ENCODE data around the gene PTPRG. TPM values are rescaled to one million over a fixed set of nuclear protein-coding genes. Genes with fewer than 3 reads are reported as not detected.

The PTPRG gene
- total RNA-seq, 4 donors from 2014 or later, result 51.9 to 56.8 (median 54.4) TPM

DNA sequence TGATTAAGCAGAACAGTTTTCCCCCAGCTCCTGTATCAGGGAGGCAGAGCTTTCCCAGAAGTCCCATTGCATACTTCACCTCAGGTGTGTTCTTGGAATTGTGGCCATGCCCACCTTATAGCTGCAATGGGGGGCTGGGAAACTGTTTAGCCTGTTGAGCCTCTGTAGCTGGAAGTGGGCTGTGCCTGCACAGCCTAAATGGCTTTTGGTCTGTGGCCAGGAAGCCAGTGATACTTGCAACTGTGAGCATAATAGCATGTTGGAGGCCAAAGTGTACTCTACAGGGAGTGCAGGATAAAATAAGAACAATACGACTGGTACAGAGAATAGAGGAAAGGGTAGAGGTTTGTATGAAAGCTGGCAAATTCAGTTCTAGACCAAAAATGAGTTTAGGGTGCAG lies 248.5 kb downstream of the PTPRG start:
- TF ChIP-seq POLR2AphosphoS5 (IDR thresholded peaks at IDR 0.05), result no peak
- TF ChIP-seq EP300 (IDR thresholded peaks at IDR 0.05), result no peak
- TF ChIP-seq, protein P1, sequence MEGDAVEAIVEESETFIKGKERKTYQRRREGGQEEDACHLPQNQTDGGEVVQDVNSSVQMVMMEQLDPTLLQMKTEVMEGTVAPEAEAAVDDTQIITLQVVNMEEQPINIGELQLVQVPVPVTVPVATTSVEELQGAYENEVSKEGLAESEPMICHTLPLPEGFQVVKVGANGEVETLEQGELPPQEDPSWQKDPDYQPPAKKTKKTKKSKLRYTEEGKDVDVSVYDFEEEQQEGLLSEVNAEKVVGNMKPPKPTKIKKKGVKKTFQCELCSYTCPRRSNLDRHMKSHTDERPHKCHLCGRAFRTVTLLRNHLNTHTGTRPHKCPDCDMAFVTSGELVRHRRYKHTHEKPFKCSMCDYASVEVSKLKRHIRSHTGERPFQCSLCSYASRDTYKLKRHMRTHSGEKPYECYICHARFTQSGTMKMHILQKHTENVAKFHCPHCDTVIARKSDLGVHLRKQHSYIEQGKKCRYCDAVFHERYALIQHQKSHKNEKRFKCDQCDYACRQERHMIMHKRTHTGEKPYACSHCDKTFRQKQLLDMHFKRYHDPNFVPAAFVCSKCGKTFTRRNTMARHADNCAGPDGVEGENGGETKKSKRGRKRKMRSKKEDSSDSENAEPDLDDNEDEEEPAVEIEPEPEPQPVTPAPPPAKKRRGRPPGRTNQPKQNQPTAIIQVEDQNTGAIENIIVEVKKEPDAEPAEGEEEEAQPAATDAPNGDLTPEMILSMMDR (IDR thresholded peaks at IDR 0.05), result no peak
- no peak for TF ChIP-seq POLR2A (IDR thresholded peaks at IDR 0.05; ENCODE audit: low read depth)
- Histone ChIP-seq H3K36me3 (no peaks in the 10 kb centered on the region), H3K27me3 (no peaks in the 10 kb centered on the region), H3K9me3 (no peaks in the 10 kb centered on the region), H3K4me1 (peaks cover 69 to 89% (median 82%) of the 10 kb centered on the region in 4 donors), H3K27ac (replicated peaks in 1 of 4) (peak overlapping the region in 1 of 4 donors; percentile 42), H3K4me3 (no peak overlapping the region)
- DNase-seq (ENCODE audit: extremely low spot score), result no peak
- intact Hi-C loops (cut with DNase I), result no loop called here
- 20% methylated on average over 1 of the region's 1 CpG for WGBS

DNA sequence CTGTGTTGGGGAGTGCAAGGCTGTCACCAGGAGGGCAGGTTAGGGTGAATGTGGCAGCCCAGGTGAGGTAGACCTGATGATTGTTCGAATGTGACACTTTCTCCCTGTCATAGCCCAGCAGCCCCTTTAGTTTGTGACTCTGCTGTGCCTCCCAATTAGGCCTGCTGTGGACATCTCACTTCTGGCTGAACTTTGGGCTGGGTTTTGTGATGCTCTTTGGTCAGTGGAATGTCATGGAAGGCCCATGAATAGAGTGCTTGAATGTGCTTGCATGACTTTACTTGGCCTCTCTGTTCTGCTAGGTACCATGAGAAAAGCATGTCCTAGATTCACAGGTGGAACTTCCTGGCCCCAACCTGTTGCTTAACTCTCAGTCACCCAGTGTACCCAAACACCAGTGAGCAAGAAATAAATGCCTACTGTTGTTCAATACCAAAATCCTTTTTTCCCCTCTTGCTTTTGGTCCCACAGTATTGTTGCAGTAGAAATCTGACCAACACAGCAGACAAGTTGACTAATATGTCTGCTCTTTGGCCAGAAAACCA lies 249.7 kb downstream of the PTPRG start:
- no peaks in the 10 kb centered on the region for H3K9me3 ChIP-seq
- H3K27ac ChIP-seq (replicated peaks in 1 of 4), result no peak overlapping the region
- no peak overlapping the region for H3K4me3 ChIP-seq
- DNase-seq (ENCODE audit: extremely low spot score), result no peak
- no CpG with 5 or more reads among the region's 1 CpG for WGBS
- H3K4me1 ChIP-seq, result peaks cover 58 to 79% (median 73%) of the 10 kb centered on the region in 4 donors
- H3K36me3 ChIP-seq, result no peaks in the 10 kb centered on the region
- no peaks in the 10 kb centered on the region for H3K27me3 ChIP-seq
- TF ChIP-seq EP300 (IDR thresholded peaks at IDR 0.05), result no peak
- TF ChIP-seq, protein P1 (IDR thresholded peaks at IDR 0.05), result no peak
- TF ChIP-seq POLR2A (IDR thresholded peaks at IDR 0.05; ENCODE audit: low read depth), result no peak
- TF ChIP-seq POLR2AphosphoS5 (IDR thresholded peaks at IDR 0.05), result no peak
- intact Hi-C loops (cut with DNase I), result no loop called here

DNA sequence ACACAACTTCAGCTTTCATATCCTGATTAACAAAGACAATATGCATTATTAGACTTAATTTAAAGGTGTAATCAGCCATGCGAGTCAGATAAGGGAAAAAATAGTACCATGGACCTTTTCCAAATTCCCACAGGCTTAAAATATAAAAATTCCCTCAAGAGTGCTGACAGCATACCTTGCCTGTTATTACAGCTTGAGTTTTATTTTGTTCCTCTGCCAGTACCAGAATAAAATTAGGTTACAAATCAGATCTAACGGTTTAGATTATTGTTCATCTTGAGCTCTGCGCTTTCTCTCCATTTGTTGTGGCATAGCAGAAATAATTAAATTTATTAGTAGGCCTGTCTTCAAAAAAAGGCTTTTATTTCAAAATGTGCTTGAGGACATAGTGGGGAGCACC lies 250.3 kb downstream of the PTPRG start:
- H3K27me3 ChIP-seq, result no peaks in the 10 kb centered on the region
- H3K9me3 ChIP-seq, result no peaks in the 10 kb centered on the region
- H3K36me3 ChIP-seq, result no peaks in the 10 kb centered on the region
- intact Hi-C loops (cut with DNase I), result no loop called here
- WGBS, result 48% methylated on average over 3 of the region's 3 CpGs
- no peak overlapping the region for H3K27ac ChIP-seq (replicated peaks in 1 of 4)
- no peak overlapping the region for H3K4me3 ChIP-seq
- no peak for DNase-seq (ENCODE audit: extremely low spot score)
- TF ChIP-seq EP300 (IDR thresholded peaks at IDR 0.05) (no peak), POLR2A (IDR thresholded peaks at IDR 0.05; ENCODE audit: low read depth) (no peak), POLR2AphosphoS5 (IDR thresholded peaks at IDR 0.05) (no peak)
- TF ChIP-seq, protein P1 (IDR thresholded peaks at IDR 0.05), result no peak
- H3K4me1 ChIP-seq, result peaks cover 54 to 73% (median 67%) of the 10 kb centered on the region in 4 donors

DNA sequence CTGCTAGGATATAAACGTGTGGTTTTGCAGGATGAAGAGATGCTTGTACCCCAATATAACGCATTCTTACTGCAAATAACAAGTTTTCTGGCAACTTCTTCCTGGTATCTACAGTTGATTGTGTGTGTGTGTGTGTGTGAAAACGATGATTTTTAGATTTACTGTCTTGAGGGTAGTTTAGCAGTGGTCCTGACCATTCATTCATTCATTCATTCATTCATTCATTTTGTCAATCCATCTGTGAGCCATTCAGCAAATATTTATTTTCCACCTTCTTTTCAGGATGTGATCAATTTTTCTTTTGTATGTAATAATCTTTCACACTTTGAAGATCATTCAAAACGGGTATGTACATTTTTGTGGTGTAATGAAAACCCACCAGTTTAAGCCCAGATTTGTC lies 250.7 kb downstream of the PTPRG start:
- 80% methylated on average over 4 of the region's 4 CpGs for WGBS
- Histone ChIP-seq H3K4me3 (no peak overlapping the region), H3K27me3 (no peaks in the 10 kb centered on the region), H3K27ac (replicated peaks in 1 of 4) (no peak overlapping the region), H3K36me3 (no peaks in the 10 kb centered on the region), H3K9me3 (no peaks in the 10 kb centered on the region), H3K4me1 (peaks cover 49 to 70% (median 63%) of the 10 kb centered on the region in 4 donors)
- intact Hi-C loops (cut with DNase I), result no loop called here
- TF ChIP-seq, protein P1 (IDR thresholded peaks at IDR 0.05), result no peak
- TF ChIP-seq POLR2AphosphoS5 (IDR thresholded peaks at IDR 0.05) (no peak), POLR2A (IDR thresholded peaks at IDR 0.05; ENCODE audit: low read depth) (no peak), EP300 (IDR thresholded peaks at IDR 0.05) (no peak)
- no peak for DNase-seq (ENCODE audit: extremely low spot score)

DNA sequence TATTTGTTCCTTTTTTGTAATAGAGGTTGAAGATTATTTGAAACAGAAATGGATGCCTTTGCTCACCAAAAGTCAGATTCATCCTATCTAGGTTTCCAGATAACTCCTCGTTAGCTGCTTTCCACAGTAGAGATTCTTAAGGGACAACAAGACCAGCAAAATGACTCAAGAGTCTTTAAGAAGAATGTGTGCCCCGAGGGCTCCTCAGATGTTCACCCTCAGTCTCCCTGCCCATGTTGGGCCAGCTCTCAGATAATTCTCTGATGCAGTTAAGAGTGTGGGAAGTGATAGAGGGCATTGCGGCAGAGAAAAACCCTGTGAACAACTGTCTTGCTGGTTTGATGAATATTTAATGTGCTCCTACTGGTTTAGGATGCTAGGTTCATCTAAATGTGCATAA lies 251.1 kb downstream of the PTPRG start:
- Histone ChIP-seq H3K9me3 (no peaks in the 10 kb centered on the region), H3K4me1 (peaks cover 45 to 66% (median 62%) of the 10 kb centered on the region in 4 donors), H3K27ac (replicated peaks in 1 of 4) (no peak overlapping the region), H3K36me3 (no peaks in the 10 kb centered on the region), H3K4me3 (no peak overlapping the region), H3K27me3 (no peaks in the 10 kb centered on the region)
- WGBS, result 89% methylated on average over 3 of the region's 3 CpGs
- no peak for DNase-seq (ENCODE audit: extremely low spot score)
- intact Hi-C loops (cut with DNase I), result no loop called here
- TF ChIP-seq, protein P1 (IDR thresholded peaks at IDR 0.05), result no peak
- TF ChIP-seq POLR2A (IDR thresholded peaks at IDR 0.05; ENCODE audit: low read depth), result no peak
- TF ChIP-seq EP300 (IDR thresholded peaks at IDR 0.05), result no peak
- no peak for TF ChIP-seq POLR2AphosphoS5 (IDR thresholded peaks at IDR 0.05)

Data from esophagus muscularis mucosa (tissue), 4 donors.